GM19240 (cell line): ENCODE results near the gene ZNF768.
"Not testable (repeated sequence)": the region's sequence is repeated elsewhere in the genome, so short reads cannot be mapped to it uniquely, and the experiment has no call there.

Experiments used
- DNase-seq: peaks from one replicate; pipeline ENCODE4 v3.0.0; 2011; ENCODE audit warnings: low spot score; ENCODE audit not compliant: insufficient read length

ZNF768 gene

GRCh38 chr16:30555315-30556124 lies 29.2 kb upstream of the ZNF768 start:
- no peak for DNase-seq

GRCh38 chr16:30554557-30555314 lies 28.4 kb upstream of the ZNF768 start:
- no peak for DNase-seq

- DNase-seq: no peak
Observed at GRCh38 chr16:30553393-30553899, 27.1 kb upstream of the ZNF768 start.

GRCh38 chr16:30552956-30553355 lies 26.6 kb upstream of the ZNF768 start:
- DNase-seq: no peak

- DNase-seq: no peak
Observed at GRCh38 chr16:30551781-30552180, 25.4 kb upstream of the ZNF768 start.

GRCh38 chr16:30548416-30549253 lies 22.3 kb upstream of the ZNF768 start:
- no peak for DNase-seq

- DNase-seq: no peak
Observed at GRCh38 chr16:30546115-30546514, 19.7 kb upstream of the ZNF768 start.

GRCh38 chr16:30543067-30543466 lies 16.7 kb upstream of the ZNF768 start:
- no peak for DNase-seq

GRCh38 chr16:30541502-30542329 lies 15.3 kb upstream of the ZNF768 start:
- DNase-seq: no peak

- DNase-seq: not testable (repeated sequence)
Observed at GRCh38 chr16:30540916-30541464, 14.6 kb upstream of the ZNF768 start.

GRCh38 chr16:30539986-30540526 lies 13.7 kb upstream of the ZNF768 start:
- DNase-seq: not testable (repeated sequence)

GRCh38 chr16:30539000-30539964 lies 12.9 kb upstream of the ZNF768 start:
- DNase-seq: no peak

- DNase-seq: not testable (repeated sequence)
Observed at GRCh38 chr16:30536391-30537024, 10.1 kb upstream of the ZNF768 start.

- DNase-seq: peak; percentile 75
Observed at GRCh38 chr16:30535777-30536190, 9.4 kb upstream of the ZNF768 start.

- DNase-seq: no peak
Observed at GRCh38 chr16:30535106-30535776, 8.9 kb upstream of the ZNF768 start.

GRCh38 chr16:30534368-30535105 lies 8.2 kb upstream of the ZNF768 start, which contains the start of gene ZNF747:
Gene ZNF747, minus strand, starts transcription at chr16:30534858. Its CDS starts 179 bp downstream, at chr16:30534679.
- DNase-seq: peak; percentile 93
